NCI-H1092 (cell line): ENCODE measurements around the gene EZR.

Experiments used
- DNase-seq: peaks from one replicate; lab custom pipeline; 2025; lab: John Stamatoyannopoulos, UW

The EZR gene

GRCh38 chr6:158819213-158819976 lies at the start of gene EZR:
TSS of gene EZR (minus strand) at chr6:158819368. CDS start at chr6:158818093, 1,275 bp downstream.
- DNase-seq = peak; percentile 49

GRCh38 chr6:158868122-158868480 lies 48.9 kb upstream of the EZR start:
- no peak for DNase-seq

GRCh38 chr6:158867381-158868121 lies 48.4 kb upstream of the EZR start:
- no peak for DNase-seq

GRCh38 chr6:158865769-158866168 lies 46.6 kb upstream of the EZR start:
- DNase-seq = no peak

GRCh38 chr6:158863646-158864045 lies 44.5 kb upstream of the EZR start:
- no peak for DNase-seq

- peak; percentile 27 for DNase-seq
These were observed 42.7 kb upstream of the EZR start for GRCh38 chr6:158861686-158862381.

- DNase-seq = no peak
These were observed 41.2 kb upstream of the EZR start for GRCh38 chr6:158860279-158860865.

- DNase-seq = no peak
These were observed 37.1 kb upstream of the EZR start for GRCh38 chr6:158856261-158856660.

GRCh38 chr6:158854214-158855101 lies 35.3 kb upstream of the EZR start:
- no peak for DNase-seq

GRCh38 chr6:158853880-158854213 lies 34.7 kb upstream of the EZR start:
- DNase-seq = no peak

GRCh38 chr6:158853072-158853879 lies 34.1 kb upstream of the EZR start:
- DNase-seq = no peak

GRCh38 chr6:158852312-158853071 lies 33.3 kb upstream of the EZR start:
- DNase-seq = no peak

- DNase-seq = no peak
These were observed 31.6 kb upstream of the EZR start for GRCh38 chr6:158850807-158851115.

- no peak for DNase-seq
These were observed 31.0 kb upstream of the EZR start for GRCh38 chr6:158849899-158850806.

- DNase-seq = no peak
These were observed 29.3 kb upstream of the EZR start for GRCh38 chr6:158848490-158848895.

GRCh38 chr6:158847786-158848185 lies 28.6 kb upstream of the EZR start:
- no peak for DNase-seq

- no peak for DNase-seq
These were observed 27.9 kb upstream of the EZR start for GRCh38 chr6:158847012-158847529.

GRCh38 chr6:158843751-158844683 lies 24.8 kb upstream of the EZR start:
- DNase-seq = no peak
